Endodermal cell (in vitro differentiated cells): ENCODE measurements around the gene ZBTB16. TPM values are rescaled to one million over a fixed set of nuclear protein-coding genes. Genes with fewer than 3 reads are reported as not detected.

Experiments used
- DNase-seq: peaks from one replicate; pipeline ENCODE4 v3.0.0-alpha.2; 2017
- H3K27ac ChIP-seq: 2 replicates; pipeline ENCODE4 v1.5.1; 2013; ENCODE audit warnings: mild to moderate bottlenecking, low read depth, low read length, moderate library complexity
- H3K27me3 ChIP-seq: 2 replicates; pipeline ENCODE4 v1.6.1; 2013; ENCODE audit warnings: mild to moderate bottlenecking, low read length, moderate library complexity; ENCODE audit not compliant: insufficient read depth, control insufficient read depth, poor library complexity, severe bottlenecking
- H3K36me3 ChIP-seq: 2 replicates; pipeline ENCODE4 v1.7.0; 2013; ENCODE audit warnings: mild to moderate bottlenecking, low read length, moderate library complexity; ENCODE audit not compliant: control insufficient read depth, insufficient read depth
- H3K4me1 ChIP-seq: one replicate; pipeline ENCODE4 v1.7.0; 2013; ENCODE audit warnings: low read length; ENCODE audit not compliant: control insufficient read depth, insufficient read depth
- H3K4me3 ChIP-seq: 2 replicates; pipeline ENCODE4 v1.5.1; 2013; ENCODE audit warnings: mild to moderate bottlenecking, low read length, moderate library complexity
- H3K9ac ChIP-seq: 2 replicates; pipeline ENCODE4 v1.6.1; 2013; ENCODE audit warnings: mild to moderate bottlenecking, low read length, moderate library complexity; ENCODE audit not compliant: poor library complexity, severe bottlenecking; ENCODE audit errors: extremely low read depth
- H3K9me3 ChIP-seq: 2 replicates; pipeline ENCODE4 v1.6.1; 2013; ENCODE audit warnings: mild to moderate bottlenecking, low read length, moderate library complexity; ENCODE audit not compliant: control insufficient read depth
- H3K27ac Mint-ChIP-seq: 2 replicates; pipeline ENCODE4 v1.8.0; 2020; ENCODE audit warnings: mixed read lengths
- H3K27me3 Mint-ChIP-seq: 2 replicates; pipeline ENCODE4 v1.8.0; 2021; ENCODE audit warnings: mild to moderate bottlenecking, mixed read lengths; ENCODE audit not compliant: insufficient read depth
- H3K36me3 Mint-ChIP-seq: 2 replicates; pipeline ENCODE4 v1.8.0; 2020; ENCODE audit warnings: low read depth, mixed read lengths
- H3K4me1 Mint-ChIP-seq: 2 replicates; pipeline ENCODE4 v1.8.0; 2020; ENCODE audit warnings: mixed read lengths
- H3K4me3 Mint-ChIP-seq: 2 replicates; pipeline ENCODE4 v1.8.0; 2020; ENCODE audit warnings: mild to moderate bottlenecking, moderate library complexity, mixed read lengths
- H3K9me3 Mint-ChIP-seq: 2 replicates; pipeline ENCODE4 v1.8.0; 2020; ENCODE audit warnings: mild to moderate bottlenecking, mixed read lengths
- CTCF ChIP-seq: fragments of 200-600 bp; sonication (generic); conservative IDR thresholded peaks from 2 replicates; pipeline ENCODE4 v1.5.0; 2021; ENCODE audit warnings: antibody characterized with exemption, mild to moderate bottlenecking
- WGBS, 2 experiments: methylation state at CpG; one replicate each; pipeline versions ENCODE4 v1.1.5 to v1.1.7; 2013; ENCODE audit warnings: missing lambda C conversion rate in 2 of 2, mixed read lengths in 1 of 2; ENCODE audit not compliant: insufficient coverage in 1 of 2, insufficient read length in 1 of 2; 5-methylcytosine and 5-hydroxymethylcytosine counted together
- total RNA-seq, 2 donors: library from RNA; stranded (reverse); fragmentation: NEBNext Ultra II Directional in 1 of 2; extraction: Animal tissue kit (Norgen Biotek cat#: 25700) in 1 of 2; gene quantifications; 2 replicates in 1 of 2; 3 replicates in 1 of 2; pipeline ENCODE4 v1.2.1, GENCODE V29; 2021

Gene ZBTB16
- total RNA-seq, 2 donors from 2014 or later = 4.1 to 5.8 TPM

DNA sequence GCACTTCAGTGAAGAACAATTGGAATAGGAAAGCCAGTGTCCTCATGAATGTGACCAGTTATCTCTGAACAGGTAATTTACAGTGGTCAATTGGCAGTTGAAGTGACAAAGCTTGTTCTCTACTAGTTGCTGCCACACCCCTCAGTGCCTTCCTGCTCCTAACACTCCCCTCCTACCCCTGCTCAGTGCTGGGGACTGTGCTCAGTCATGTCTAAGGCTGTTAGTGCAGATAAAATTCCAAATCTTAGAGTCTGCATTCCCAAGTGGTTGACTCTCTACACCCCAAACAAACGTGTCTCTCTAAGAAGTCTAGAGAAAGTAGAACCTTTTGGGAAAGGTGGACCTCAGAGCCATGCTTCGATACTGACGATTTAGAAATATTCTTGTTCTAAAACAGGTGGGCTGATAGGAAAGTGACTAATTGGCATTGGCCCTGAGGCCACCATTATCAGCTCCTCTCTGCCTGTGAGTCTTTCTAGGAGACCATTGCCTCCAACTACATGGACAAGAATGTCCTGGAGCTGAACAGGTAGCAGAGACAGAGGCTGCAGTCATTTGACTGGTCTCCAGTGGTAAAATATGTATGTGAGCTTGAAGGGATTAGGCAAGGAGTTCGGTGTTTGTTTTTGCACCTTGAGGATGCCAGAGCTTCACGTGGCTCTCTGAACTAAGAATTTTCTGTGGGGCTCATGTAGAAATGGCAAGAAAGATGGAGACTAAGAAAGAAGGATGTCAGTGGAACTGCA is 214.6 kb downstream of the ZBTB16 start:
- Mint-ChIP-seq H3K27me3 (peaks cover 40% of the 10 kb centered on the region), H3K36me3 (no peaks in the 10 kb centered on the region), H3K4me1 (no peaks in the 10 kb centered on the region), H3K9me3 (no peaks in the 10 kb centered on the region), H3K27ac (no peak overlapping the region), H3K4me3 (no peak overlapping the region)
- TF ChIP-seq CTCF = no peak
- no peak overlapping the region for H3K27ac ChIP-seq
- H3K36me3 ChIP-seq = no peaks in the 10 kb centered on the region
- peaks cover 13% of the 10 kb centered on the region for H3K27me3 ChIP-seq
- 87 to 89% methylated on average over 4 to 5 of the region's 5 CpGs for WGBS, 2 experiments
- H3K4me3 ChIP-seq = no peak overlapping the region
- H3K4me1 ChIP-seq = no peaks in the 10 kb centered on the region
- H3K9me3 ChIP-seq = no peaks in the 10 kb centered on the region
- H3K9ac ChIP-seq = no peak overlapping the region
- DNase-seq = no peak

DNA sequence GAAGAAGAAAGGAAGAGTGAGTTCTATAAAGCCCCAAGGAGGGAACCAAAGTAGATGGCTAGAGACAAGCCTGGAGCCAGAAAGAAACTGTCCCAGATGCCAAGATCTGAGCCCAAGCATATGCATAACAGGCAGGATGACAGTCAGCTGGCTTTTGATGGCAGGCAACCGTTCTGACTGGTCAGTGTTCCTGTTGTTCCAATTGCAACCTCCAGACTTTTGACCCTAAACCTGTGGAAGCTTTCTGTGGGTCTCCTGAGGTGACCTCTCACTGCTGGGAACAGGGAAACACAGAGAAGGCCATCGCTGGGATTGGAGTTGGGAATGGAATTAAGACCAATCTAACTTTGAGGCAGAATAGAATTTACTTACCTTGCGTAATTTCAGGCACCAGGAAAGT is 215.1 kb downstream of the ZBTB16 start:
- 67 to 88% methylated on average over 1 to 2 of the region's 3 CpGs for WGBS, 2 experiments
- H3K27me3 ChIP-seq = peaks cover 13% of the 10 kb centered on the region

GRCh38 chr11:114275280-114275679 is 215.8 kb downstream of the ZBTB16 start:
- WGBS, 2 experiments = 93% methylated on average over 3 of the region's 3 CpGs; no CpG with 5 or more reads in 1 of the 2 experiments
- Histone ChIP-seq H3K9ac (no peak overlapping the region), H3K9me3 (no peaks in the 10 kb centered on the region), H3K36me3 (no peaks in the 10 kb centered on the region), H3K27ac (no peak overlapping the region), H3K4me1 (no peaks in the 10 kb centered on the region), H3K4me3 (no peak overlapping the region), H3K27me3 (peaks cover 13% of the 10 kb centered on the region)
- Mint-ChIP-seq H3K27me3 (peaks cover 40% of the 10 kb centered on the region), H3K9me3 (no peaks in the 10 kb centered on the region), H3K4me3 (no peak overlapping the region), H3K4me1 (no peaks in the 10 kb centered on the region), H3K36me3 (no peaks in the 10 kb centered on the region), H3K27ac (no peak overlapping the region)
- no peak for TF ChIP-seq CTCF
- no peak for DNase-seq

More for the DNA sequence above, 215.1 kb downstream of the ZBTB16 start:
- Histone ChIP-seq H3K27ac (no peak overlapping the region), H3K9ac (no peak overlapping the region), H3K9me3 (no peaks in the 10 kb centered on the region), H3K36me3 (no peaks in the 10 kb centered on the region), H3K4me3 (no peak overlapping the region), H3K4me1 (no peaks in the 10 kb centered on the region)
- H3K36me3 Mint-ChIP-seq = no peaks in the 10 kb centered on the region
- no peak for DNase-seq
- H3K4me1 Mint-ChIP-seq = no peaks in the 10 kb centered on the region
- no peak overlapping the region for H3K27ac Mint-ChIP-seq
- no peaks in the 10 kb centered on the region for H3K9me3 Mint-ChIP-seq
- H3K4me3 Mint-ChIP-seq = no peak overlapping the region
- H3K27me3 Mint-ChIP-seq = peaks cover 40% of the 10 kb centered on the region
- no peak for TF ChIP-seq CTCF
